ENCODE results near the gene PRKCE. TPM values are rescaled to one million over a fixed set of nuclear protein-coding genes. Genes with fewer than 3 reads are reported as not detected.

PRKCE gene
- total RNA-seq, 1 experiment from 2014 or later, result 21.7 TPM

DNA sequence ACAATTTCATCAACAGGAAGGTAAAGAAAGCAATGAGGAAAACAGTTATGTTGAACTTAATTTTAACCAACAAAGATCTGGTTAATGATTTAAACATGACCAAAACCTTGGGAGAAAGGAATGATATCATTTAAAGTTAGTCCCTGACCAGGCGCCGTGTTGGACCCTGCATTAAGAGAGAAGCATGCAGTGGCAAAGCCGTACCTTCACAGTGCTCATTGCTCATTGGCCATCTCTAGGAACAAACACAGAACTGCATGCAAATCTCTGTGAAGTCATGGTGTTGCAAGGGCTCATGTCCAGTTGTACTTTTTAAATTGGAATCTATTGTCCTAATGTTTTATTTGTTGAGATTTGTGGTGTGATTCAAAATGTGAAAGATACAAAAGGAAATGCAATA is 28.4 kb upstream of the PRKCE start:
- peaks cover 2% of the 10 kb centered on the region for H3K4me1 ChIP-seq (replicated peaks; ENCODE audit: insufficient read depth)
- intact Hi-C loops (cut with micrococcal nuclease; ENCODE audit: unreplicated experiment), result no loop called here
- DNase-seq, result no peak
- H3K9me3 ChIP-seq (ENCODE audit: insufficient read depth, low read depth), result no peaks in the 10 kb centered on the region
- ChIA-PET POLR2A (ENCODE audit: unreplicated experiment) (no interaction called here), CTCF (no interaction called here)
- H3K27me3 ChIP-seq (ENCODE audit: insufficient read depth, low read depth), result no peaks in the 10 kb centered on the region
- H3K9me2 ChIP-seq (ENCODE audit: insufficient read depth), result no peaks in the 10 kb centered on the region
- H3K4me2 ChIP-seq, result no peak overlapping the region
- no peaks in the 10 kb centered on the region for H4K20me1 ChIP-seq (ENCODE audit: insufficient read depth)
- no peak overlapping the region for H3K4me3 ChIP-seq
- no peak for TF ChIP-seq EZH2 (IDR thresholded peaks at IDR 0.05; ENCODE audit: low read depth)
- TF ChIP-seq, protein P1, sequence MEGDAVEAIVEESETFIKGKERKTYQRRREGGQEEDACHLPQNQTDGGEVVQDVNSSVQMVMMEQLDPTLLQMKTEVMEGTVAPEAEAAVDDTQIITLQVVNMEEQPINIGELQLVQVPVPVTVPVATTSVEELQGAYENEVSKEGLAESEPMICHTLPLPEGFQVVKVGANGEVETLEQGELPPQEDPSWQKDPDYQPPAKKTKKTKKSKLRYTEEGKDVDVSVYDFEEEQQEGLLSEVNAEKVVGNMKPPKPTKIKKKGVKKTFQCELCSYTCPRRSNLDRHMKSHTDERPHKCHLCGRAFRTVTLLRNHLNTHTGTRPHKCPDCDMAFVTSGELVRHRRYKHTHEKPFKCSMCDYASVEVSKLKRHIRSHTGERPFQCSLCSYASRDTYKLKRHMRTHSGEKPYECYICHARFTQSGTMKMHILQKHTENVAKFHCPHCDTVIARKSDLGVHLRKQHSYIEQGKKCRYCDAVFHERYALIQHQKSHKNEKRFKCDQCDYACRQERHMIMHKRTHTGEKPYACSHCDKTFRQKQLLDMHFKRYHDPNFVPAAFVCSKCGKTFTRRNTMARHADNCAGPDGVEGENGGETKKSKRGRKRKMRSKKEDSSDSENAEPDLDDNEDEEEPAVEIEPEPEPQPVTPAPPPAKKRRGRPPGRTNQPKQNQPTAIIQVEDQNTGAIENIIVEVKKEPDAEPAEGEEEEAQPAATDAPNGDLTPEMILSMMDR (conservative IDR thresholded peaks at IDR 0.05), result no peak
- no peak overlapping the region for H2AFZ ChIP-seq
- H3K27ac ChIP-seq, result no peak overlapping the region
- BruUV-seq (replicated peaks), result no TSS peak
- H3K36me3 ChIP-seq (ENCODE audit: low read depth), result no peaks in the 10 kb centered on the region
- no peaks in the 10 kb centered on the region for H3K79me2 ChIP-seq (ENCODE audit: low read depth)
- no peaks in the 10 kb centered on the region for H3F3A ChIP-seq (ENCODE audit: insufficient read depth, low read depth)

DNA sequence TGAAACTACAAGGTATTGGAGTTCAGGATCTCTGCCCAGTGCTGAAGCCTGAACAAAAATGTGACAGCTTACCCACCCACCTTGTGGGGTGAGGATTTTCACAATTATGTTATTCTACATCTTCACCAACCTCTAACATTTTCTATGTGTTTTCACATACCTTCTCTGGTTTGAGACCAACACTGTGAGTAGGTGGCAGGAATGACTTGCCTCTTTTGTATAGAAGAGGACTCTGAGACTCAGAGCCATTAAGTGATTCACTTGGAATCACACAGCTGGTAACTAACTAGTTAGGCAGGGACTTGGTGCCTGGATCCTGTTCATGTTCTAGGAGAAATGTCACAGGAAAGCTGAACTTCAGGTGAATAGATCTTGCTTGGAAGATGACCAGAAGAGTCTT is 25.7 kb upstream of the PRKCE start:
- no peaks in the 10 kb centered on the region for H3K79me2 ChIP-seq (ENCODE audit: low read depth)
- BruUV-seq (replicated peaks), result no TSS peak
- no peak overlapping the region for H3K4me2 ChIP-seq
- no peaks in the 10 kb centered on the region for H3K4me1 ChIP-seq (replicated peaks; ENCODE audit: insufficient read depth)
- no peaks in the 10 kb centered on the region for H3K36me3 ChIP-seq (ENCODE audit: low read depth)
- TF ChIP-seq EZH2 (IDR thresholded peaks at IDR 0.05; ENCODE audit: low read depth), result no peak
- TF ChIP-seq, protein P1 (conservative IDR thresholded peaks at IDR 0.05), result no peak
- no peak overlapping the region for H3K4me3 ChIP-seq
- H3F3A ChIP-seq (ENCODE audit: insufficient read depth, low read depth), result no peaks in the 10 kb centered on the region
- ChIA-PET CTCF (interaction anchor here (0.7 to 1.5 kb wide), 2 partner anchors 8 to 17 kb away, joined by 3 read pairs; no protein-coding TSS in a partner anchor), POLR2A (ENCODE audit: unreplicated experiment) (no interaction called here)
- H4K20me1 ChIP-seq (ENCODE audit: insufficient read depth), result no peaks in the 10 kb centered on the region
- H2AFZ ChIP-seq, result no peak overlapping the region
- intact Hi-C loops (cut with micrococcal nuclease; ENCODE audit: unreplicated experiment), result no loop called here
- H3K27ac ChIP-seq, result no peak overlapping the region
- no peaks in the 10 kb centered on the region for H3K27me3 ChIP-seq (ENCODE audit: insufficient read depth, low read depth)
- DNase-seq, result no peak
- no peaks in the 10 kb centered on the region for H3K9me2 ChIP-seq (ENCODE audit: insufficient read depth)
- no peaks in the 10 kb centered on the region for H3K9me3 ChIP-seq (ENCODE audit: insufficient read depth, low read depth)

DNA sequence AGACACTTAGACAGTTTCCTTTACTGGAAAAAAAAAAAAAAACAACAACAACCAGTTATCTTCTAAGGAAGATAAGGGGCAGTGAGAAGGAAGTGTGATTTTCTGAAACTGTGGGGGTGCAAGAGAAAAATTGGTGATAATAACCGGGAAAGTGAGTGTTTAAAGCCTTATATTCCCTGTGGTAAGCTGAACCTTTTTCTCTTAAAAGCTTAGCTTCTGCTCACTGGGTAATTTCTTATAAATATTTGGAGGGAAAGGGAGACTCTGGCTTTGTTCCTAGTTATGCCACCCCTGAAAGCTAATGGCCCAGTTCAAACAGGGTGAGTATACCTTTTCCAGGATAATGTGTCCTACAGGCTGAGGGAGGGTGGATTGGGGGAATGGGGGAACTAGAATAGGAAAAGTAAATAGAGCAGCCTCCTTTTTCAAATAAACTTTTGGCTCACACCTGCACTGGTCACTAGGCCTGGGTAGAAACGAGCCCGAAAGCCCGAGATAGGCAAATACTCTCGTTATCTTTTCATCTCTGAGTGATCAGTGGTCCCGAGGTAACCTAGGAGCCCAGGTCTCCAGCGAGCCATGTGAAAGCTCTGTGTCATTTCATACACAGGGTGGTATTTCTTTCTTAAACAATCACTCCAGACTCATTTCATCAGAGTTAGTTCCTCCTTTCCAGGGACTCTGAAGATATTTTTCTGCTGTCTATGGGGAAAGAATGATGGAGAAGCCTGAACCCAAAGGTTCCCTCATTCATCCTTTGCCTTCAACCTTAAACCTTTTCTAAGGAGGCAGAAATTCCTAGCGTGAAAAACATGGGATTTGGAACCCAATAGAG is 24.9 kb upstream of the PRKCE start:
- intact Hi-C loops (cut with micrococcal nuclease; ENCODE audit: unreplicated experiment), result no loop called here
- TF ChIP-seq, protein P1 (conservative IDR thresholded peaks at IDR 0.05), result no peak
- no peak for TF ChIP-seq EZH2 (IDR thresholded peaks at IDR 0.05; ENCODE audit: low read depth)
- Histone ChIP-seq H3K4me3 (no peak overlapping the region), H3K79me2 (ENCODE audit: low read depth) (no peaks in the 10 kb centered on the region), H3F3A (ENCODE audit: insufficient read depth, low read depth) (no peaks in the 10 kb centered on the region), H3K27ac (no peak overlapping the region), H3K27me3 (ENCODE audit: insufficient read depth, low read depth) (no peaks in the 10 kb centered on the region), H3K4me1 (replicated peaks; ENCODE audit: insufficient read depth) (no peaks in the 10 kb centered on the region), H2AFZ (no peak overlapping the region), H3K4me2 (no peak overlapping the region), H3K9me2 (ENCODE audit: insufficient read depth) (no peaks in the 10 kb centered on the region), H4K20me1 (ENCODE audit: insufficient read depth) (no peaks in the 10 kb centered on the region), H3K36me3 (ENCODE audit: low read depth) (no peaks in the 10 kb centered on the region), H3K9me3 (ENCODE audit: insufficient read depth, low read depth) (no peaks in the 10 kb centered on the region)
- POLR2A ChIA-PET (ENCODE audit: unreplicated experiment), result no interaction called here
- DNase-seq, result no peak
- CTCF ChIA-PET, result interaction anchor here (0.7 kb wide), 1 partner anchor 18 kb away, joined by 3 read pairs; no protein-coding TSS in a partner anchor
- BruUV-seq (replicated peaks), result no TSS peak
